Pancreas (tissue), 10 donors: ENCODE data around the gene SDR42E2. TPM values are rescaled to one million over a fixed set of nuclear protein-coding genes. Genes with fewer than 3 reads are reported as not detected.
A peak's percentile ranks its signal among the peaks of the same experiment; 100 is the strongest.

ENCODE experiments used
- ATAC-seq, 4 donors: fragments of 200-7000 bp; cut with Tn5 transposase; one replicate each; pipeline versions ENCODE4 v1.8.0 to v1.9.1; 2020; ENCODE audit warnings: mild to moderate bottlenecking in 4 of 4, moderate library complexity in 4 of 4
- DNase-seq, 6 donors: peaks; one replicate each; pipeline ENCODE4 v3.0.0-alpha.2; 2020
- FAIRE-seq: peaks from 2 replicates; lab custom pipeline; 2012; peaks lifted over from hg19 to GRCh38; lab: Jason Lieb, UNC
- H3K27ac ChIP-seq, 4 donors: fragments of 200-600 bp; sonication (generic); 1 replicate in 3 of 4; 2 replicates in 1 of 4; pipeline versions ENCODE4 v1.5.0 to v1.8.0; 2020
- H3K27me3 ChIP-seq, 4 donors: fragments of 200-600 bp; one replicate each; pipeline ENCODE4 v1.8.0; 2021
- H3K36me3 ChIP-seq, 3 donors: fragments of 200-600 bp; sonication (generic) in 1 of 3; one replicate each; pipeline versions ENCODE4 v1.5.0 to v1.8.0; 2020 to 2021
- H3K4me1 ChIP-seq, 3 donors: fragments of 200-600 bp; one replicate each; pipeline ENCODE4 v1.8.0; 2021
- H3K4me3 ChIP-seq, 4 donors: fragments of 200-600 bp; sonication (generic) in 2 of 4; one replicate each; pipeline versions ENCODE4 v1.5.0 to v1.8.0; 2020 to 2021
- H3K9me3 ChIP-seq, 4 donors: fragments of 200-600 bp; one replicate each; pipeline ENCODE4 v1.8.0; 2021
- WGBS, 2 donors: extraction: QIAGEN DNeasy Blood & Tissue Kit; methylation state at CpG; one replicate each; pipeline ENCODE4 v1.1.7; 2013; 5-methylcytosine and 5-hydroxymethylcytosine counted together
- intact Hi-C, 3 donors: fragments of 100-400 bp; cut with DNase I; formaldehyde crosslinking; loops; one replicate each; pipeline versions ENCODE4 v1.11.1 to v1.14.2; 2022
- polyA plus RNA-seq, 2 donors: library from polyadenylated mRNA; stranded (reverse); fragments of 200-250 nt; gene quantifications; one replicate each; pipeline ENCODE4 v1.2.3, GENCODE V29; 2013
- total RNA-seq, 6 donors: library from RNA; stranded (reverse); fragmentation: NEBNext Ultra II Directional in 4 of 6; extraction: Animal tissue kit (Norgen Biotek cat#: 25700) in 4 of 6; gene quantifications; one replicate each; pipeline versions ENCODE4 v1.2.1 to v1.2.4, GENCODE V29; 2021 to 2023
- TF ChIP-seq, protein P1 (sequence below), 4 donors: fragments of 200-600 bp; sonication (generic) in 3 of 4; IDR thresholded peaks; one replicate each; pipeline versions ENCODE4 v1.5.0 to v1.8.0; 2021; ENCODE audit warnings: antibody characterized with exemption in 4 of 4
- donor health status: healthy with polysubstance abuse.
- donor health status: DM: no; HTN: no; CAD: no; lungs with moderate emphysema.
- donor health status: DM: no; HTN: no; CAD: no.
- donor health status: control.
- donor health status: control.
- donor health status: Bipolar disorder and iron deficiency.
- donor health status: DM: yes; HTN: yes; CAD: no.
- donor health status: DM: no; HTN: no; CAD: no.
- donor health status: DM: no; HTN: no; CAD: no.
- donor health status: DM: yes; HTN: yes; CAD: no.

SDR42E2 gene
- total and polyA plus RNA-seq, 8 donors: 0.07 TPM; not detected in 7

DNA sequence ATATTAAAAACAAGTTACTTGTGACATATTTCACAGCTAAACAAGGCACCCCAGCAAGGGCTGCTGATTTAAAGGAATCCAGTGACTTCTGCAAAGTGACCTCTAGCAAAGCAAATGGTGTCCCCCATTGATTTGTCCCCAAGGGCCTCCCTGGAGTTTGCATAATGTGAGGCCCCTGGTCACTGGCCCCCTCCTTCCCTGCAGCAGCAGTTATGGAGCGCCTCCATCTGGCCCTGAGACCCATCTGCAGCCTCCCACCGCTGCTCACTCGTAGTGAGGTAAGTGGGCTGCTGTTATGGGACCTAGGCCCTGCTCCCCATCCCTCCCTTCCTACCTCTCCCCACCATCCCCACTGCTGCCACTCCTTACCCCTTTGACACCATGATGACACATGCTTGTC, 24.2 kb downstream of the SDR42E2 start:
- ATAC-seq (no peak), DNase-seq (no peak), FAIRE-seq (no peak)
- no peaks in the 10 kb centered on the region for H3K9me3 ChIP-seq
- intact Hi-C loops: loop anchor here in 2 of 3 donors (5.0 kb wide), 1 partner anchor 184 kb away; the partner anchor contains the start of gene PDZD9 (in 2 of the 2)
- no peaks in the 10 kb centered on the region for H3K36me3 ChIP-seq
- 79 to 91% methylated on average over 3 of the region's 3 CpGs for WGBS, 2 donors
- TF ChIP-seq, protein P1, sequence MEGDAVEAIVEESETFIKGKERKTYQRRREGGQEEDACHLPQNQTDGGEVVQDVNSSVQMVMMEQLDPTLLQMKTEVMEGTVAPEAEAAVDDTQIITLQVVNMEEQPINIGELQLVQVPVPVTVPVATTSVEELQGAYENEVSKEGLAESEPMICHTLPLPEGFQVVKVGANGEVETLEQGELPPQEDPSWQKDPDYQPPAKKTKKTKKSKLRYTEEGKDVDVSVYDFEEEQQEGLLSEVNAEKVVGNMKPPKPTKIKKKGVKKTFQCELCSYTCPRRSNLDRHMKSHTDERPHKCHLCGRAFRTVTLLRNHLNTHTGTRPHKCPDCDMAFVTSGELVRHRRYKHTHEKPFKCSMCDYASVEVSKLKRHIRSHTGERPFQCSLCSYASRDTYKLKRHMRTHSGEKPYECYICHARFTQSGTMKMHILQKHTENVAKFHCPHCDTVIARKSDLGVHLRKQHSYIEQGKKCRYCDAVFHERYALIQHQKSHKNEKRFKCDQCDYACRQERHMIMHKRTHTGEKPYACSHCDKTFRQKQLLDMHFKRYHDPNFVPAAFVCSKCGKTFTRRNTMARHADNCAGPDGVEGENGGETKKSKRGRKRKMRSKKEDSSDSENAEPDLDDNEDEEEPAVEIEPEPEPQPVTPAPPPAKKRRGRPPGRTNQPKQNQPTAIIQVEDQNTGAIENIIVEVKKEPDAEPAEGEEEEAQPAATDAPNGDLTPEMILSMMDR (IDR thresholded peaks at IDR 0.05): no peak
- no peak overlapping the region for H3K27ac ChIP-seq
- no peak overlapping the region for H3K4me3 ChIP-seq
- H3K27me3 ChIP-seq: no peaks in the 10 kb centered on the region
- peaks cover 0 to 19% (median 12%) of the 10 kb centered on the region in 3 donors for H3K4me1 ChIP-seq

DNA sequence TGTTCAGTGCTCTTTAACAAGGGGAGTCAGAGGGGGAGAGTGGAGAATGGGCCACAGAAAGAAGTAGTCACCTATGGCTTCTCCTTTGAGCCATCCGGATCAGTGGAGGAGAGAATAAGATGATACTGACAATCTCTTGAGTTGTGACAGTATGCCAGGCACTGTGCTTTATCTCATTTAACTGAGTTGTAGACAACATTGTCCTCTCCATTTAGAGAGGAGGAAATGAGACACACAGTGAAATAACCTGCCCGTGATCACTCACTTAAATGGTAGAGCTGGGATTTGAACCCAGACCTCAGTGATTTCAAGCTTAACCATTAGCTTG, 25.9 kb downstream of the SDR42E2 start:
- 58 to 60% methylated on average over 2 of the region's 2 CpGs for WGBS, 2 donors
- Histone ChIP-seq H3K4me3 (no peak overlapping the region), H3K9me3 (no peaks in the 10 kb centered on the region), H3K4me1 (peaks cover 0 to 24% (median 12%) of the 10 kb centered on the region in 3 donors), H3K27ac (peak overlapping the region in 2 of 4 donors; percentile 10 to 33), H3K36me3 (no peaks in the 10 kb centered on the region), H3K27me3 (no peaks in the 10 kb centered on the region)
- intact Hi-C loops: loop anchor here in 2 of 3 donors (5.0 kb wide), 1 partner anchor 186 kb away; the partner anchor contains the start of gene PDZD9 (in 2 of the 2)
- ATAC-seq (no peak), FAIRE-seq (no peak), DNase-seq (no peak)
- TF ChIP-seq, protein P1 (IDR thresholded peaks at IDR 0.05): no peak

DNA sequence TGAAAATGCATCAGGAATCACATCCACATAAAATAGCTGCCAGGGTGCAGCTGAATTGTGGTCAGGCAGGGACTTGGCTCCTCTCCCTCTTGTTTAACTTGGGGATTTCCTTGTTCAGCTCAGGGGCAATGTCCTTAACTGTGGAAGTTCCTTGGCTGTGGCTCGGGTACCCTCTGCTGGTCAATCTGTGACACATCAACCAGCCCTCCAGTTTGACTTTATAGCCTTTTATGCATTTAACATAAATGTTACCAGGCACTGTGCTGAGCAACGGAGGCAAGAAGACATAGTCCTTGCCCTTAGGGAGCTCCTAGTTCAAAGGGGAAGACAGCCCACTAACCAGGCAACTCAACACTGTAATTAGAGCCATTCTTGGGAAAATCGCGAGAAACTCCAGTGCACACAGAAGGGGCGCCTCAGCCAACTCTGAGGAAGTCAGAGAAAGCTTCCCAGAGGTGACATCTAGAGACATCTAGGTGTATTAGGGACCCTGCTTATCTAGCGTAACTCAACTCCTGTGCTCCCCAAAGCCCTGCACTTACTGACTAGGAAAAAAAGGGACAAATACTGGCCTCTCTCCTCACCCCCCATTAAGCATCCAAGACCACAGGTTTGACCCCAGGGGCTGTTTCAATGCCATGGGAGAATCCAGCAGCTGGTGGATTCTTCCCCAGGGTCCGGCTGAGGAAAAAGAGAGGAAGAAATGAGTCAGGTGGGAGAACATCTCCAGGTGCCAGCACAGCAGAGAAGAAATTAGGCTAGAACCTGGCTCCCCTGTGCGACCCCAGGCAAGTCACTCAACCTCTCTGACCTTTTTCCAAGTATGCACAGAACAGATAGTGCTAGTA, 26.5 kb downstream of the SDR42E2 start:
- WGBS, 2 donors: 24 to 28% methylated on average over 8 of the region's 8 CpGs
- TF ChIP-seq, protein P1 (IDR thresholded peaks at IDR 0.05): peak; percentile 56 to 77 (median 69)
- H3K27me3 ChIP-seq: no peaks in the 10 kb centered on the region
- ATAC-seq (peak in 3 of 4 donors; percentile 24 to 30 (median 28)), DNase-seq (peak in 5 of 6 donors; percentile 67 to 82 (median 78)), FAIRE-seq (peak; percentile 29)
- no peak overlapping the region for H3K4me3 ChIP-seq
- no peaks in the 10 kb centered on the region for H3K36me3 ChIP-seq
- H3K9me3 ChIP-seq: no peaks in the 10 kb centered on the region
- intact Hi-C loops: loop anchor here in 2 of 3 donors (5.0 kb wide), 1 partner anchor 187 kb away; the partner anchor contains the start of gene PDZD9 (in 2 of the 2)
- H3K4me1 ChIP-seq: peaks cover 0 to 24% (median 12%) of the 10 kb centered on the region in 3 donors
- peak overlapping the region; percentile 49 to 90 (median 86) for H3K27ac ChIP-seq

DNA sequence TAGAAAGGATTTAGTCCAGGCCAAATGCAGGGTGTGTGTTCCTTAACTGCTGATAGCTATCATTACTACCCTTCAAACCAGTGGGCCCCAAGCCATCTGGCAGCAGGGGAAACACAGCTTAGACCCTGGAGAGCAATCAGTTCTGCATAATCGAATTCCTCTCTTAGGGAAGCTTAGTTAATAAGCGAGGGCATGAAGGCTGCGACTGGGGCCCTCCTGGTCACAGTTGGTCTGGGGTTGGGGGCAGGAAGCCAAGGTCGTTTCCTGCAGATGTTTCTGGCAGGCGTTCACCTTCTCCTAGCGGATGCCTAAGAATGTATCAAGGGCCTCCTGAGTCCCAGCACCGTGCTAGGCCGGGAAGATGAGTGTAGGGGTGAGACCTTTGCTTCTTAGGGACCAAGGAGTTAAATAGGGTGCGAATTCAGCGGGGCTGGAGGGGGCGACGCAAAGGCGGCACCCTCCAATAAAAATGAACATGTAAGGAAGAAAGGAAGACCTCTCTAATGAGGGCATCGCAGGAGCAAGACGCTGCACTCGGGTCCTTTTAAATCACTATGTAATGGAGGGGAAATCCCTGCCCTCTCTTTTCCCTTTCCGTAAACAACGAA, 27.3 kb downstream of the SDR42E2 start:
- DNase-seq: peak; percentile 41 to 79 (median 64)
- Histone ChIP-seq H3K36me3 (no peaks in the 10 kb centered on the region), H3K9me3 (no peaks in the 10 kb centered on the region), H3K4me3 (peak overlapping the region; percentile 46 to 70 (median 62)), H3K27me3 (no peaks in the 10 kb centered on the region), H3K4me1 (peaks cover 0 to 24% (median 12%) of the 10 kb centered on the region in 3 donors), H3K27ac (peak overlapping the region; percentile 49 to 90 (median 86))
- TF ChIP-seq, protein P1 (IDR thresholded peaks at IDR 0.05): no peak
- intact Hi-C loops: loop anchor here in 2 of 3 donors (5.0 kb wide), 1 partner anchor 187 kb away; the partner anchor contains the start of gene PDZD9 (in 2 of the 2)
- no peak for ATAC-seq
- 2% methylated on average over 16 to 18 of the region's 18 CpGs for WGBS, 2 donors
- FAIRE-seq: no peak
